ENCODE data around the gene IGLL1. TPM values are rescaled to one million over a fixed set of nuclear protein-coding genes. Genes with fewer than 3 reads are reported as not detected.
"Not testable (repeated sequence)": the region's sequence is repeated elsewhere in the genome, so short reads cannot be mapped to it uniquely, and the experiment has no call there.

The IGLL1 gene
- total RNA-seq, 1 donor from 2014 or later, result 2.0 TPM

GRCh38 chr22:23591846-23592245, 11.8 kb upstream of the IGLL1 start:
- intact Hi-C loops (cut with micrococcal nuclease), result no loop called here

GRCh38 chr22:23591201-23591791, 11.2 kb upstream of the IGLL1 start:
- intact Hi-C loops (cut with micrococcal nuclease), result no loop called here

- intact Hi-C loops (cut with micrococcal nuclease), result no loop called here
Observed at GRCh38 chr22:23583836-23584235, 3.7 kb upstream of the IGLL1 start.

- intact Hi-C loops (cut with micrococcal nuclease), result no loop called here
Observed at GRCh38 chr22:23583153-23583552, 3.1 kb upstream of the IGLL1 start.

DNA sequence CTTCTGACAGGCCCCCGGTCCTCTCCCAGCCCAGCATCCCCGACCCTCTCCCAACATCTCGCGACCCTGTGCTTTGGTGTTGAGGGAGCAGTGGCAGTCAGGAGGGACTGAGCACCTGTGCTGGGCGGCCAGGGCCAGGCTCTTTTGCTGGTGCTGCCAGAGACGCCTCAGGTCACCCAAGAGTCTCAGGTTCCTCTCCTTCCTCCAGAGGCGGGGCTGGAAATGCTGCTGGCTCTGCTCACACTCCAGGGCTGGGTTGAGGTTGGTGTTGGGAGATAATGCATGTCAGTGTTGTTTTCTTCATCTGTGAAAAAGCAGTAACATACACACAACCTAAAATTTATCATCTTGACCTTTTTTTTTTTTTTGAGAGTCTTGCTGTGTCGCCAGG, 1.2 kb upstream of the IGLL1 start:
- intact Hi-C loops (cut with micrococcal nuclease), result no loop called here

- intact Hi-C loops (cut with micrococcal nuclease), result no loop called here
Observed at GRCh38 chr22:23580576-23581259, 628 bp upstream of the IGLL1 start.

GRCh38 chr22:23579280-23579679, 810 bp downstream of the IGLL1 start:
- intact Hi-C loops (cut with micrococcal nuclease), result no loop called here

- intact Hi-C loops (cut with micrococcal nuclease), result no loop called here
Observed at GRCh38 chr22:23578306-23578705, 1.8 kb downstream of the IGLL1 start.

- intact Hi-C loops (cut with micrococcal nuclease), result no loop called here
Observed at GRCh38 chr22:23576681-23577080, 3.4 kb downstream of the IGLL1 start.

DNA sequence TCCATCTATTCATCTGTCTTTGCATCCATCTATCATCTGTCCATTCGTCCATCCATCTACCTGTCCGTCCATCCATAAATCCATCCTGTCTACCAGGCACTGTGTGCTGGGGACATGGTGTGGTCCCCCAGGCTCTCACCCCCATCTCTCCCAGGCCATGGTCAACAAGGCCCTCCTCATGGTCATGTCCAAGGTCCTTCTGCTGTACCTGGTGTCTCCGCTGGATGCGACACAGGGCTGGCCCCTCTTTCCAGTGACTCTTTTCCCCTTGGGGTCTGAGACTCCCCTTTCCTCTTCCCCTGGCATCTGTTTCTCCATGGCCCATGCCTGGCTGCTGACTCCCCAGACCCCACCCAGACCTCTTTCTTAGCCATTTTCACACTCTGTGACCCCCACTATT, 4.5 kb downstream of the IGLL1 start:
- intact Hi-C loops (cut with micrococcal nuclease), result no loop called here

GRCh38 chr22:23574877-23575276, 5.2 kb downstream of the IGLL1 start:
- intact Hi-C loops (cut with micrococcal nuclease), result no loop called here

- intact Hi-C loops (cut with micrococcal nuclease), result no loop called here
Observed at GRCh38 chr22:23574371-23574811, 5.7 kb downstream of the IGLL1 start.

GRCh38 chr22:23573701-23574235, 6.3 kb downstream of the IGLL1 start:
- intact Hi-C loops (cut with micrococcal nuclease), result not testable (repeated sequence)

DNA sequence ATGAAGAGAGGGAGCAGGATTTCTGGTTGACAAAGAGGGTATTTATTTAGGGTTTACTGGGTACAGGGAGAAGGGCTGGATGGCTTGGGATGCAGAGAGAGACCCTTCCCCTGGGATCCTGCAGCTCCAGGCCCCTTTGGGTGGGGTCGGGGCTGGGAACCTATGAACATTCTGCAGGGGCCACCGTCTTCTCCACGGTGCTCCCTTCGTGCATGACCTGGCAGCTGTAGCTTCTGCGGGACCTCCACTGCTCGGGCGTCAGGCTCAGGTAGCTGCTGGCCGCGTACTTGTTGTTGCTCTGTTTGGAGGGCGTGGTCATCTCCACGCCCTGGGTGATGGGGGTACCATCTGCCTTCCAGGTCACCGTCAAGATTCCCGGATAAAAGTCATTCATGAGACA, 7.0 kb downstream of the IGLL1 start:
- intact Hi-C loops (cut with micrococcal nuclease), result not testable (repeated sequence)

DNA sequence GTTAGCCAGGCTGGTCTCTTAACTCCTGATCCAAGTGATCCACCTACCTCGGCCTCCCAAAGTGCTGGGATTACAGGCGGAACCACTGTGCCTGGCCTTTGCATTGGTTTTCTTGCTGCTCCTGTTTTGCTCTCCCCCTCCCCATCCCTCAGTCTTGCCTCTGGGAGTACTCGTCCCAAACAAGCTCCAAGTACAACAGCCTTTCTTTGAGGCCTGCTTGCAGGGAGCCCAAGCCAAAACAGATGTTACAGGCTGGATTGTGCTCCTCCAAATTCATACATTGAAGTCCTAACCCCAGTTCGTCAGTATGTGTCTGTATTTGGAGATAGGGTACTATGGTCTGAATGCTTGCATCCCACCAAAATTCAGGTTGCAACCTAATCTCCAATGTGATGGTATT, 8.6 kb downstream of the IGLL1 start:
- intact Hi-C loops (cut with micrococcal nuclease), result no loop called here

DNA sequence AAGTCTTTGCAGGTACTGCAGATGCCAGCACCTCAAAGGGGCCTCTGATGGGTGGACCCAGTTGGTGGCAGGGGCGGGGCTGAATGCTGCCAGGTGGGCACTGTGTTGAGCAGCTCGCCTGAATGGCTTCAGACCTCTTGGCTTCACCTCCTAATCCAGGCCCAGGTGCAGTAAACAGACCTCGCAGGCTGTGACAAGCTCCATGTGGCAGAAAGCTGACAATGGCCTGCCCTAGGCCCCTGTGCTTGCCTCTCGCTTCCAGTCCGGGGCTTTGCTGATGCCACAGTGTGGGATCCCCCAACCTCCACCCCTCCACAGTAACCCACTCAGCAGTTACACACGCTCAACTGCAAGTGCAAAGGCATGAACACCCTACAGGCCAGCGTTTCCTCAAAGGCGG, 9.4 kb downstream of the IGLL1 start:
- intact Hi-C loops (cut with micrococcal nuclease), result no loop called here

- intact Hi-C loops (cut with micrococcal nuclease), result no loop called here
Observed at GRCh38 chr22:23569716-23570115, 10.4 kb downstream of the IGLL1 start.

GRCh38 chr22:23569291-23569690, 10.8 kb downstream of the IGLL1 start:
- intact Hi-C loops (cut with micrococcal nuclease), result no loop called here

GRCh38 chr22:23566705-23567475, 13.2 kb downstream of the IGLL1 start:
- intact Hi-C loops (cut with micrococcal nuclease), result no loop called here

- intact Hi-C loops (cut with micrococcal nuclease), result no loop called here
Observed at GRCh38 chr22:23565915-23566704, 14.0 kb downstream of the IGLL1 start.

DNA sequence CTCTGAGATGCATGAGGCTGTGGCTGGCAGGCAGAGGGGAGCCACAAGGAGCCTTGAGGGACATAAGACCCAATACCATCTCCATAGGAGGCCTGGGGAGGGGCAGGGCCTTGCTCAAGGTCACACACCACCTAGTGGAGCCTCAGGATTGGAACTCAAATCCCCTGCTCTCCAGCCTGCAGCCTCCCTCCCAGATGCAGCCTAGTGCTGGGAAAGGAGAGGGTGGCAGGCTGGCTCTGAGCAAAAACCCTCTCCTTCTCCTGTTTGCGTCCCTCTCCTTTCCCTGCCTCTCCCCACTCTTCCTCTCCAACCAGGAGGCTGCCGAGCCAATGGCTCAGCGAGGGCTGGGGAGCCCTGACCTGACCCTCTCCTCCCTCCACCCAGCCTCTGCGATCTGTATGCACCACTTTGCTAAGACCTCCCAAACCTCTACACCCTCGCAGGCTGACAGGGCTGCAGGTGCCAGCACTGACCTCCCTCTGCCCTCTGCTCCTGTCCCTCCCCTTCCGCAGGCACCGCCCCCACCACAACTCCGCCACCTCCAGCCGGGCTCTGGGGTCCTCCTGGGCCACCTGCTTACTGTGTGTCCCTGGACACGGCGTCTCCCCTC, 14.7 kb downstream of the IGLL1 start:
- intact Hi-C loops (cut with micrococcal nuclease), result no loop called here

All from T-helper 2 cell treated with Interferon-gamma antibody and Interleukin-4, amounts not matched to agents 100 ng/mL and 5 ng/mL, for 36 hours (primary cell).